K562 (cell line): Measurements from ENCODE around the gene PLA1A. TPM values are rescaled to one million over a fixed set of nuclear protein-coding genes. Genes with fewer than 3 reads are reported as not detected.

ENCODE experiments used
- ATAC-seq: fragments of 200-7000 bp; cut with Tn5 transposase; 3 replicates; pipeline ENCODE4 v1.9.1; 2020; ENCODE audit warnings: moderate library complexity
- BruUV-seq: library from RNA; stranded (reverse); fragments of 400-500 nt; replicated peaks from 2 replicates; lab custom pipeline; 2021; lab: Mats Ljungman, UMichigan
- CTCF ChIA-PET: fragments of 300-600 bp; formaldehyde crosslinking; extraction: SDS; loops from one replicate; lab custom pipeline; 2021; ENCODE audit warnings: low intra/inter-chr PET ratio; lab: Yijun Ruan, JAX
- POLR2A ChIA-PET: fragments of 300-600, 350-650 bp; sonication (Branson Sonifier 250); formaldehyde crosslinking; extraction: SDS; loops from one replicate; lab custom pipeline; 2021; ENCODE audit warnings: antibody characterized with exemption, inconsistent platforms; lab: Yijun Ruan, JAX
- DNase-seq, 4 experiments: peaks; one replicate each; pipeline versions ENCODE4 v3.0.0 to v3.0.0-alpha.2; 2011 to 2018; ENCODE audit warnings: low spot score in 3 of 4, mixed read lengths in 3 of 4; ENCODE audit errors: extremely low read depth in 1 of 4
- FAIRE-seq: peaks from 2 replicates; lab custom pipeline; 2011; peaks lifted over from hg19 to GRCh38; lab: Jason Lieb, UNC
- H2AFZ ChIP-seq: 2 replicates; pipeline ENCODE4 v1.6.0; 2011; ENCODE audit warnings: low read depth, low read length, control low read depth, inconsistent platforms
- H3K27ac ChIP-seq: fragments of 200-600 bp; 3 replicates; pipeline ENCODE4 v1.8.0; 2011; ENCODE audit warnings: low read depth, mild to moderate bottlenecking, control low read depth, inconsistent platforms, low read length, moderate library complexity, mixed read lengths; ENCODE audit errors: extremely low read depth
- H3K27me3 ChIP-seq, 2 experiments: fragments of 300-600 bp in 1 of 2; 2 replicates in 1 of 2; 3 replicates in 1 of 2; pipeline versions ENCODE4 v1.6.0 to v1.8.0; 2011; ENCODE audit warnings: inconsistent platforms in 2 of 2, low read length in 2 of 2, mild to moderate bottlenecking in 1 of 2, mixed read lengths in 1 of 2, moderate library complexity in 1 of 2; ENCODE audit not compliant: control insufficient read depth in 2 of 2, insufficient read depth in 2 of 2
- H3K36me3 ChIP-seq: fragments of 300-600 bp; 3 replicates; pipeline ENCODE4 v1.8.0; 2011; ENCODE audit warnings: mild to moderate bottlenecking, low read length, inconsistent platforms; ENCODE audit not compliant: control insufficient read depth, insufficient read depth
- H3K4me1 ChIP-seq, 2 experiments: fragments of 200-600 bp in 1 of 2; replicated peaks in 1 of 2; 2 replicates in 1 of 2; 3 replicates in 1 of 2; pipeline versions ENCODE4 v1.5.1 to v1.8.0; 2011; ENCODE audit warnings: inconsistent platforms in 2 of 2, low read length in 2 of 2, mild to moderate bottlenecking in 1 of 2, mixed read lengths in 1 of 2, moderate library complexity in 1 of 2; ENCODE audit not compliant: control insufficient read depth in 2 of 2, insufficient read depth in 2 of 2
- H3K4me2 ChIP-seq: 2 replicates; pipeline ENCODE4 v1.6.1; 2011; ENCODE audit warnings: low read length, control low read depth, inconsistent platforms, mixed read lengths; ENCODE audit not compliant: insufficient read depth
- H3K4me3 ChIP-seq: fragments of 200-600 bp; sonication (generic), shearing (Covaris generic); 2 replicates; pipeline ENCODE4 v1.5.1; 2016; ENCODE audit warnings: control low read depth, inconsistent platforms
- H3K79me2 ChIP-seq: fragments of 200-600 bp; 3 replicates; pipeline ENCODE4 v1.8.0; 2011; ENCODE audit warnings: low read length, inconsistent platforms; ENCODE audit not compliant: control insufficient read depth, insufficient read depth
- H3K9ac ChIP-seq, 2 experiments: 2 replicates each; pipeline versions ENCODE4 v1.6.0 to v1.6.1; 2011; ENCODE audit warnings: low read depth in 2 of 2, low read length in 2 of 2, control low read depth in 1 of 2, inconsistent platforms in 1 of 2, mild to moderate bottlenecking in 1 of 2, mixed read lengths in 1 of 2; ENCODE audit not compliant: insufficient read depth in 1 of 2
- H3K9me1 ChIP-seq: one replicate; pipeline ENCODE4 v1.6.0; 2011; ENCODE audit warnings: inconsistent platforms, mild to moderate bottlenecking, low read length, moderate library complexity; ENCODE audit not compliant: control insufficient read depth, insufficient read depth
- H3K9me3 ChIP-seq: replicated peaks from 2 replicates; pipeline ENCODE4 v1.5.1; 2011; ENCODE audit warnings: low read depth, low read length, inconsistent platforms; ENCODE audit not compliant: control insufficient read depth, insufficient read depth
- H4K20me1 ChIP-seq: replicated peaks from 2 replicates; pipeline ENCODE4 v1.6.1; 2011; ENCODE audit warnings: low read length, inconsistent platforms, mixed read lengths; ENCODE audit not compliant: control insufficient read depth, insufficient read depth
- ATF7 ChIP-seq: fragments of 450-650 bp; IDR thresholded peaks from 2 replicates; pipeline ENCODE4 v1.7.1; 2014; ENCODE audit warnings: mild to moderate bottlenecking, moderate library complexity
- BRD9 ChIP-seq: fragments of 450-650 bp; IDR thresholded peaks from 2 replicates; pipeline ENCODE4 v1.6.1; 2018; ENCODE audit warnings: low read depth; ENCODE audit not compliant: partially characterized antibody
- CREB1 ChIP-seq, 2 experiments: sonication (generic) in 1 of 2; formaldehyde crosslinking in 1 of 2; IDR thresholded peaks; 2 replicates each; pipeline versions ENCODE4 v1.6.1 to v1.8.0; 2012 to 2022; ENCODE audit warnings: inconsistent platforms in 1 of 2, mild to moderate bottlenecking in 1 of 2, missing genetic modification reagents in 1 of 2, moderate library complexity in 1 of 2
- KDM1A ChIP-seq, 2 experiments: fragments of 450-650 bp; IDR thresholded peaks; 2 replicates each; pipeline ENCODE4 v1.6.1; 2016; ENCODE audit warnings: mild to moderate bottlenecking in 2 of 2
- RBM14 ChIP-seq: fragments of 200-400 bp; formaldehyde crosslinking; IDR thresholded peaks from 2 replicates; pipeline ENCODE4 v1.6.1; 2018; ENCODE audit warnings: low read depth, mild to moderate bottlenecking, low read length, moderate library complexity, borderline replicate concordance; ENCODE audit not compliant: insufficient read depth
- SRSF7 ChIP-seq: fragments of 200-400 bp; formaldehyde crosslinking; optimal IDR thresholded peaks from 2 replicates; pipeline ENCODE3; 2017; ENCODE audit warnings: mild to moderate bottlenecking, low read depth, low read length
- ZBTB8A ChIP-seq: fragments of 450-650 bp; IDR thresholded peaks from 2 replicates; pipeline ENCODE4 v1.6.1; 2018; ENCODE audit warnings: mild to moderate bottlenecking, moderate library complexity; ENCODE audit not compliant: partially characterized antibody
- ZNF75A ChIP-seq: fragments of 450-650 bp; formaldehyde crosslinking; IDR thresholded peaks from 2 replicates; pipeline ENCODE4 v1.4.0; 2020; ENCODE audit warnings: mild to moderate bottlenecking
- ZNF764 ChIP-seq: fragments of 250-450 bp; sonication (Bioruptor Pico); IDR thresholded peaks from 2 replicates; pipeline ENCODE4 v1.4.0; 2020; ENCODE audit warnings: low read depth, mild to moderate bottlenecking, moderate library complexity
- in situ Hi-C: fragments of 300-500 bp; cut with MboI; formaldehyde crosslinking; loops from 4 replicates; pipeline ENCODE4 v1.15.0; 2018; ENCODE audit warnings: inconsistent platforms, mixed read lengths
- intact Hi-C: fragments of 100-400 bp; cut with micrococcal nuclease; formaldehyde crosslinking; loops from 2 replicates; pipeline ENCODE4 v1.14.2; 2022
- polyA plus RNA-seq, 8 experiments: library from polyadenylated mRNA; depleted of rRNA in 4 of 8; stranded (reverse) in 5 of 8; unstranded in 3 of 8; fragments of >200 nt; fragmentation: Nextera tagmentation in 2 of 8; fragmentation: Illumina TruSeq in 1 of 8; extraction: Ambion mirVana in 2 of 8; extraction: Trizol in 1 of 8; gene quantifications; 2 replicates each; pipeline versions ENCODE4 v1.2.1 to v1.2.3, GENCODE V29; 2011 to 2014; ENCODE audit warnings: inconsistent platforms in 1 of 8, missing spikeins in 1 of 8
- total RNA-seq, 7 experiments: library from RNA; depleted of rRNA in 6 of 7; stranded (reverse); fragments of >200 nt in 6 of 7; fragmentation: Illumina TruSeq in 2 of 7; extraction: Trizol in 2 of 7; gene quantifications; 2 replicates each; pipeline versions ENCODE4 v1.2.1 to v1.2.3, GENCODE V29; 2011 to 2021; ENCODE audit warnings: low replicate concordance in 1 of 7
- TF ChIP-seq, protein P1 (sequence below): sonication (generic); formaldehyde crosslinking; IDR thresholded peaks from 2 replicates; pipeline ENCODE4 v1.5.0; 2020; ENCODE audit warnings: missing genetic modification reagents
- TF ChIP-seq, protein P2 (sequence below): fragments of 250-450 bp; sonication (Bioruptor Pico); IDR thresholded peaks from 2 replicates; pipeline ENCODE4 v1.4.0; 2020; ENCODE audit warnings: borderline replicate concordance
- TF ChIP-seq, protein P3 (sequence below): sonication (generic); formaldehyde crosslinking; IDR thresholded peaks from 2 replicates; pipeline ENCODE4 v1.8.0; 2022; ENCODE audit warnings: missing genetic modification reagents, mild to moderate bottlenecking, borderline replicate concordance
- TF ChIP-seq, protein P4 (sequence below): fragments of 450-650 bp; formaldehyde crosslinking; IDR thresholded peaks from 2 replicates; pipeline ENCODE4 v1.4.0; 2020; ENCODE audit warnings: mild to moderate bottlenecking

Gene PLA1A
- total and polyA plus RNA-seq, 9 of the 15 experiments (the other 6 are each of a cell fraction or from before 2014, with no cell fraction given), result not detected

DNA sequence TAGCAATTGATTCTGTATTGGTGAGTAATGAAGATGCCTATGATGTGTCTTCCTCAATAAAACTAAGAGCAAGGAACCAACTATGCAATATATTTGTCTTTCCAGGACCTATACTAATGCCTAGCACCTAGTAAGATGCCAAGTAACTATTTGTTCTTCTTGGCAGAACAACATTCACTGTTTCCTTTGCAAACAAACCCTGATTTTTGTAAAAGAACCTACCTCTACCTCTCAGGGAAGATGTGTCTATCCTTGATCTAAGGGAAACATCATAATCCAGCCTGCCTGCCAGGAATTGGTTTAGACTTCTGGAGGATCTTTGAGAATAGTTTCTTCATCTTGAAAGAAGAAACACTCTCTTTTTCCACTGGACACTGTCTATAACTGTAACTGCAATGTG lies 22.2 kb upstream of the PLA1A start:
- FAIRE-seq (no peak), ATAC-seq (no peak), DNase-seq (no peak)
- Histone ChIP-seq H4K20me1 (no peaks in the 10 kb centered on the region), H3K79me2 (no peaks in the 10 kb centered on the region), H3K9me3 (no peaks in the 10 kb centered on the region), H3K27ac (no peak overlapping the region), H3K9ac (no peak overlapping the region), H3K4me3 (no peak overlapping the region), H3K4me2 (no peak overlapping the region), H3K27me3 (no peaks in the 10 kb centered on the region), H3K36me3 (no peaks in the 10 kb centered on the region), H3K9me1 (no peaks in the 10 kb centered on the region), H2AFZ (no peak overlapping the region), H3K4me1 (peaks cover 3 to 8% of the 10 kb centered on the region in 2 experiments; a peak in 4 of 5 replicates)
- BruUV-seq, result no TSS peak
- ChIA-PET CTCF (no interaction called here), POLR2A (no interaction called here)
- in situ Hi-C loops, result no loop called here
- TF ChIP-seq CREB1 (IDR thresholded peaks at IDR 0.05) (no peak), CREB1 (CRISPR knock-in tag; IDR thresholded peaks at IDR 0.05) (no peak), ZNF75A (no peak), KDM1A (IDR thresholded peaks at IDR 0.05) (no peak), ZBTB8A (no peak), BRD9 (no peak), ATF7 (no peak), ZNF764 (CRISPR knock-in tag) (no peak), SRSF7 (no peak), RBM14 (no peak)
- TF ChIP-seq, protein P1, sequence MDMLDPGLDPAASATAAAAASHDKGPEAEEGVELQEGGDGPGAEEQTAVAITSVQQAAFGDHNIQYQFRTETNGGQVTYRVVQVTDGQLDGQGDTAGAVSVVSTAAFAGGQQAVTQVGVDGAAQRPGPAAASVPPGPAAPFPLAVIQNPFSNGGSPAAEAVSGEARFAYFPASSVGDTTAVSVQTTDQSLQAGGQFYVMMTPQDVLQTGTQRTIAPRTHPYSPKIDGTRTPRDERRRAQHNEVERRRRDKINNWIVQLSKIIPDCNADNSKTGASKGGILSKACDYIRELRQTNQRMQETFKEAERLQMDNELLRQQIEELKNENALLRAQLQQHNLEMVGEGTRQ (CRISPR knock-in tag), result no peak
- TF ChIP-seq, protein P2, sequence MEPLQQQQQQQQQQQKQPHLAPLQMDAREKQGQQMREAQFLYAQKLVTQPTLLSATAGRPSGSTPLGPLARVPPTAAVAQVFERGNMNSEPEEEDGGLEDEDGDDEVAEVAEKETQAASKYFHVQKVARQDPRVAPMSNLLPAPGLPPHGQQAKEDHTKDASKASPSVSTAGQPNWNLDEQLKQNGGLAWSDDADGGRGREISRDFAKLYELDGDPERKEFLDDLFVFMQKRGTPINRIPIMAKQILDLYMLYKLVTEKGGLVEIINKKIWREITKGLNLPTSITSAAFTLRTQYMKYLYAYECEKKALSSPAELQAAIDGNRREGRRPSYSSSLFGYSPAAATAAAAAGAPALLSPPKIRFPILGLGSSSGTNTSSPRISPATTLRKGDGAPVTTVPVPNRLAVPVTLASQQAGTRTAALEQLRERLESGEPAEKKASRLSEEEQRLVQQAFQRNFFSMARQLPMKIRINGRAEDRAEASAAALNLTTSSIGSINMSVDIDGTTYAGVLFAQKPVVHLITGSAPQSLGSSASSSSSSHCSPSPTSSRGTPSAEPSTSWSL, result no peak
- TF ChIP-seq, protein P3, sequence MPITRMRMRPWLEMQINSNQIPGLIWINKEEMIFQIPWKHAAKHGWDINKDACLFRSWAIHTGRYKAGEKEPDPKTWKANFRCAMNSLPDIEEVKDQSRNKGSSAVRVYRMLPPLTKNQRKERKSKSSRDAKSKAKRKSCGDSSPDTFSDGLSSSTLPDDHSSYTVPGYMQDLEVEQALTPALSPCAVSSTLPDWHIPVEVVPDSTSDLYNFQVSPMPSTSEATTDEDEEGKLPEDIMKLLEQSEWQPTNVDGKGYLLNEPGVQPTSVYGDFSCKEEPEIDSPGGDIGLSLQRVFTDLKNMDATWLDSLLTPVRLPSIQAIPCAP, result no peak
- TF ChIP-seq, protein P4, sequence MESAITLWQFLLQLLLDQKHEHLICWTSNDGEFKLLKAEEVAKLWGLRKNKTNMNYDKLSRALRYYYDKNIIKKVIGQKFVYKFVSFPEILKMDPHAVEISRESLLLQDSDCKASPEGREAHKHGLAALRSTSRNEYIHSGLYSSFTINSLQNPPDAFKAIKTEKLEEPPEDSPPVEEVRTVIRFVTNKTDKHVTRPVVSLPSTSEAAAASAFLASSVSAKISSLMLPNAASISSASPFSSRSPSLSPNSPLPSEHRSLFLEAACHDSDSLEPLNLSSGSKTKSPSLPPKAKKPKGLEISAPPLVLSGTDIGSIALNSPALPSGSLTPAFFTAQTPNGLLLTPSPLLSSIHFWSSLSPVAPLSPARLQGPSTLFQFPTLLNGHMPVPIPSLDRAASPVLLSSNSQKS, result no peak
- intact Hi-C loops, result no loop called here
